H9 (cell line): Measurements from ENCODE around the gene ADGRD1. TPM values are rescaled to one million over a fixed set of nuclear protein-coding genes. Genes with fewer than 3 reads are reported as not detected.

Experiments
- DNase-seq: peaks from one replicate; pipeline ENCODE4 v3.0.0-alpha.2; 2017
- H2AFZ ChIP-seq: one replicate; pipeline ENCODE4 v1.6.1; 2013; ENCODE audit warnings: mild to moderate bottlenecking, low read length, control low read depth, moderate library complexity
- H2AK5ac ChIP-seq: 2 replicates; pipeline ENCODE4 v1.6.1; 2013; ENCODE audit warnings: low read length, control low read depth, mixed read lengths; ENCODE audit not compliant: insufficient read length
- H2BK120ac ChIP-seq: one replicate; pipeline ENCODE4 v1.6.1; 2013; ENCODE audit warnings: low read depth, mild to moderate bottlenecking, low read length, control low read depth, inconsistent platforms; ENCODE audit not compliant: poor library complexity, severe bottlenecking
- H2BK12ac ChIP-seq: 2 replicates; pipeline ENCODE4 v1.6.1; 2013; ENCODE audit warnings: low read length, control low read depth, mixed read lengths, low read depth; ENCODE audit not compliant: insufficient read length
- H2BK15ac ChIP-seq: 2 replicates; pipeline ENCODE4 v1.6.1; 2013; ENCODE audit warnings: low read depth, low read length, control low read depth
- H2BK20ac ChIP-seq: one replicate; pipeline ENCODE4 v1.6.1; 2013; ENCODE audit warnings: low read depth, mild to moderate bottlenecking, low read length, control low read depth, inconsistent platforms; ENCODE audit not compliant: poor library complexity, severe bottlenecking
- H2BK5ac ChIP-seq: 2 replicates; pipeline ENCODE4 v1.6.1; 2013; ENCODE audit warnings: low read length, control low read depth, mixed read lengths; ENCODE audit not compliant: insufficient read length
- H3K14ac ChIP-seq: 2 replicates; pipeline ENCODE4 v1.6.1; 2013; ENCODE audit warnings: low read length, control low read depth; ENCODE audit not compliant: insufficient read depth
- H3K18ac ChIP-seq: 2 replicates; pipeline ENCODE4 v1.6.1; 2013; ENCODE audit warnings: low read depth, mild to moderate bottlenecking, mixed read lengths, low read length, control low read depth; ENCODE audit not compliant: insufficient read length
- H3K23ac ChIP-seq: 2 replicates; pipeline ENCODE4 v1.6.1; 2013; ENCODE audit warnings: low read length, control low read depth, mixed read lengths, low read depth; ENCODE audit not compliant: insufficient read length
- H3K23me2 ChIP-seq: 2 replicates; pipeline ENCODE4 v1.6.1; 2013; ENCODE audit warnings: low read depth, mild to moderate bottlenecking, mixed read lengths, low read length, control low read depth; ENCODE audit not compliant: insufficient read length, poor library complexity, severe bottlenecking
- H3K27ac ChIP-seq: 2 replicates; pipeline ENCODE4 v1.5.1; 2013; ENCODE audit warnings: low read length, control low read depth, mixed read lengths, low read depth; ENCODE audit not compliant: insufficient read length
- H3K27me3 ChIP-seq: 2 replicates; pipeline ENCODE4 v1.6.1; 2013; ENCODE audit warnings: low read length, control low read depth, inconsistent platforms; ENCODE audit not compliant: insufficient read depth
- H3K4ac ChIP-seq: 2 replicates; pipeline ENCODE4 v1.6.1; 2013; ENCODE audit warnings: low read depth, mild to moderate bottlenecking, control low read depth, inconsistent platforms, low read length, moderate library complexity
- H3K4me1 ChIP-seq: 2 replicates; pipeline ENCODE4 v1.6.1; 2013; ENCODE audit warnings: low read length, control low read depth, inconsistent platforms; ENCODE audit not compliant: insufficient read depth
- H3K4me2 ChIP-seq: 2 replicates; pipeline ENCODE4 v1.6.1; 2013; ENCODE audit warnings: low read length, control low read depth, mixed read lengths; ENCODE audit not compliant: insufficient read length, insufficient read depth
- H3K56ac ChIP-seq: 2 replicates; pipeline ENCODE4 v1.6.1; 2013; ENCODE audit warnings: low read depth, mild to moderate bottlenecking, mixed read lengths, low read length, control low read depth; ENCODE audit not compliant: insufficient read length
- H3K79me1 ChIP-seq: 2 replicates; pipeline ENCODE4 v1.6.1; 2013; ENCODE audit warnings: low read depth, mild to moderate bottlenecking, moderate library complexity, low read length, control low read depth, inconsistent platforms; ENCODE audit not compliant: insufficient read depth, poor library complexity, severe bottlenecking
- H3K79me2 ChIP-seq: 2 replicates; pipeline ENCODE4 v1.6.1; 2013; ENCODE audit warnings: low read length, control low read depth, inconsistent platforms; ENCODE audit not compliant: insufficient read depth
- H3K9ac ChIP-seq: 2 replicates; pipeline ENCODE4 v1.6.1; 2013; ENCODE audit warnings: low read length, control low read depth, mixed read lengths; ENCODE audit not compliant: insufficient read length; ENCODE audit errors: extremely low read depth
- H3K9me3 ChIP-seq: one replicate; pipeline ENCODE4 v1.6.1; 2013; ENCODE audit warnings: low read depth, low read length, inconsistent platforms; ENCODE audit not compliant: control insufficient read depth
- H3T11ph ChIP-seq: one replicate; pipeline ENCODE4 v1.6.1; 2013; ENCODE audit warnings: mild to moderate bottlenecking, low read length, control low read depth, inconsistent platforms
- H4K20me1 ChIP-seq: one replicate; pipeline ENCODE4 v1.6.1; 2013; ENCODE audit not compliant: control insufficient read depth, insufficient read length, insufficient read depth
- H4K5ac ChIP-seq: 2 replicates; pipeline ENCODE4 v1.6.1; 2013; ENCODE audit warnings: low read depth, mild to moderate bottlenecking, mixed read lengths, low read length, control low read depth; ENCODE audit not compliant: insufficient read length
- H4K8ac ChIP-seq: replicated peaks from 2 replicates; pipeline ENCODE4 v1.6.1; 2013; ENCODE audit warnings: low read length, control low read depth, mixed read lengths, low read depth; ENCODE audit not compliant: insufficient read length
- H4K91ac ChIP-seq: 2 replicates; pipeline ENCODE4 v1.6.1; 2013; ENCODE audit warnings: low read depth, mild to moderate bottlenecking, moderate library complexity, mixed read lengths, low read length, control low read depth; ENCODE audit not compliant: insufficient read length
- H3K27ac Mint-ChIP-seq, 3 experiments: 2 replicates in 2 of 3; 3 replicates in 1 of 3; pipeline ENCODE4 v1.8.0; 2020 to 2021; ENCODE audit warnings: mixed read lengths in 3 of 3, mild to moderate bottlenecking in 1 of 3, moderate library complexity in 1 of 3
- H3K27me3 Mint-ChIP-seq: 2 replicates; pipeline ENCODE4 v1.8.0; 2021; ENCODE audit warnings: low read depth, mild to moderate bottlenecking, moderate library complexity, mixed read lengths
- H3K36me3 Mint-ChIP-seq, 3 experiments: 2 replicates in 2 of 3; 3 replicates in 1 of 3; pipeline ENCODE4 v1.8.0; 2020 to 2021; ENCODE audit warnings: low read depth in 3 of 3, mixed read lengths in 3 of 3; ENCODE audit not compliant: insufficient read depth in 1 of 3
- H3K4me1 Mint-ChIP-seq, 2 experiments: 2 replicates each; pipeline ENCODE4 v1.8.0; 2020; ENCODE audit warnings: mixed read lengths in 2 of 2
- H3K4me3 Mint-ChIP-seq, 2 experiments: 2 replicates in 1 of 2; 3 replicates in 1 of 2; pipeline ENCODE4 v1.8.0; 2020 to 2021; ENCODE audit warnings: mild to moderate bottlenecking in 2 of 2, mixed read lengths in 2 of 2, moderate library complexity in 1 of 2
- H3K9me3 Mint-ChIP-seq, 2 experiments: 2 replicates in 1 of 2; 3 replicates in 1 of 2; pipeline ENCODE4 v1.8.0; 2020; ENCODE audit warnings: mild to moderate bottlenecking in 2 of 2, mixed read lengths in 2 of 2, moderate library complexity in 1 of 2
- WGBS: extraction: QIAGEN DNeasy Blood & Tissue Kit; methylation state at CpG from one replicate; pipeline ENCODE4 v1.1.7; 2013; ENCODE audit warnings: missing lambda C conversion rate, low lambda C conversion rate, mixed read lengths; ENCODE audit not compliant: insufficient read length; ENCODE audit errors: extremely low coverage; 5-methylcytosine and 5-hydroxymethylcytosine counted together
- total RNA-seq: library from RNA; stranded (reverse); gene quantifications from 2 replicates; pipeline ENCODE4 v1.2.1, GENCODE V29; 2021
- TF ChIP-seq, protein P1 (sequence below): fragments of 200-600 bp; sonication (generic); conservative IDR thresholded peaks from 3 replicates; pipeline ENCODE4 v1.8.0; 2021; ENCODE audit warnings: antibody characterized with exemption, mild to moderate bottlenecking

The ADGRD1 gene
- total RNA-seq, 1 experiment from 2014 or later = 0.52 TPM

DNA sequence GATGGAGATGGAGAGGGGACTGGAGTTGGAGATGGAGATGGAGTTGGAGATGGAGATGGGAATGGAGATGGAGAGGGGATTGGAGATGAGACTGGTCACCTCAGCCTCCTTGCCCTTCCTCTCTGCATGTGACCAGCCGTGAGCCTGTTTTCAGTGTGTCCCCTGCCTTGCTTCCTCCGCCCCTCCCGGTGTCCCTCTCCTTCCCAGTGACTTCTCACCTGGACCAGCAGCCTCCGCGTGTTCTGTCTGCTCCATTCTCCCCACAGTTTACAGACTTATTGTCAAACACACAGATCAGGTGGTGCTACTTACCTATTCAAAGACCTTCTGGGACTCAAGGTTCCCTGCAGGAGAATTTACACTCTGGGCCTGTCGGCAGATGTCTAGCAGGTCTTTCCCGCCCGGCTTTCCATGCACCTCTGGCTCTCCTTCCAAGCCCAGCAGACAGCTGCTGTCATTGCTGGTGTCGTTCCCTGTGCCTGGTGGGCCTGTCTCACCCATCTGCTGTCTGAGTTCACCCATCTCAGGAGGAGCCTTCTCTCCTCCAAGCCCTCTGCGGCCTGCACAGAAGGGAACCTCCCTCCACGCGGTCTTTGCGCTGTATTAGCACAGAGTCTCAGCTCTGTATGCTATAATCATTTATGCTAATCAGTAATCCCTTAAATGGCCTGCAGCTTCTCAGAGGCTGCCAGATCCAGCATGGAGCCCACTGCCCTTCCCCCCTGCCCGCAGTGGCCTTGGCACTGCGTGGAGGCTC lies 62.1 kb downstream of the ADGRD1 start:
- Histone ChIP-seq H3K4ac (no peak overlapping the region), H2BK20ac (no peak overlapping the region), H3K27me3 (no peaks in the 10 kb centered on the region; the same call in 1 of the 2 replicates), H2BK12ac (no peak overlapping the region), H3K4me2 (no peak overlapping the region), H3K23me2 (no peaks in the 10 kb centered on the region), H3K9me3 (no peaks in the 10 kb centered on the region), H2AK5ac (no peak overlapping the region), H4K91ac (no peak overlapping the region), H3K79me1 (no peaks in the 10 kb centered on the region), H3K14ac (no peak overlapping the region), H3T11ph (no peak overlapping the region), H3K56ac (no peak overlapping the region), H3K9ac (no peak overlapping the region), H2BK5ac (no peak overlapping the region), H3K4me1 (no peaks in the 10 kb centered on the region), H3K79me2 (no peaks in the 10 kb centered on the region), H4K5ac (no peak overlapping the region), H3K27ac (no peak overlapping the region), H2AFZ (no peak overlapping the region), H2BK15ac (no peak overlapping the region), H3K23ac (no peak overlapping the region), H4K20me1 (no peaks in the 10 kb centered on the region), H3K18ac (no peak overlapping the region), H2BK120ac (no peak overlapping the region), H4K8ac (no peak overlapping the region)
- Mint-ChIP-seq H3K27me3 (peaks cover 23% of the 10 kb centered on the region), H3K36me3 (no peaks in the 10 kb centered on the region), H3K9me3 (peaks cover 0 to 2% of the 10 kb centered on the region in 2 experiments; a peak in 1 of 5 replicates), H3K4me3 (no peak overlapping the region), H3K4me1 (peaks cover 2 to 4% of the 10 kb centered on the region in 2 experiments; a peak in 2 of 4 replicates), H3K27ac (no peak overlapping the region; a peak in 1 of 7 replicates)
- no peak for DNase-seq
- WGBS = no CpG with 5 or more reads among the region's 15 CpGs
- TF ChIP-seq, protein P1, sequence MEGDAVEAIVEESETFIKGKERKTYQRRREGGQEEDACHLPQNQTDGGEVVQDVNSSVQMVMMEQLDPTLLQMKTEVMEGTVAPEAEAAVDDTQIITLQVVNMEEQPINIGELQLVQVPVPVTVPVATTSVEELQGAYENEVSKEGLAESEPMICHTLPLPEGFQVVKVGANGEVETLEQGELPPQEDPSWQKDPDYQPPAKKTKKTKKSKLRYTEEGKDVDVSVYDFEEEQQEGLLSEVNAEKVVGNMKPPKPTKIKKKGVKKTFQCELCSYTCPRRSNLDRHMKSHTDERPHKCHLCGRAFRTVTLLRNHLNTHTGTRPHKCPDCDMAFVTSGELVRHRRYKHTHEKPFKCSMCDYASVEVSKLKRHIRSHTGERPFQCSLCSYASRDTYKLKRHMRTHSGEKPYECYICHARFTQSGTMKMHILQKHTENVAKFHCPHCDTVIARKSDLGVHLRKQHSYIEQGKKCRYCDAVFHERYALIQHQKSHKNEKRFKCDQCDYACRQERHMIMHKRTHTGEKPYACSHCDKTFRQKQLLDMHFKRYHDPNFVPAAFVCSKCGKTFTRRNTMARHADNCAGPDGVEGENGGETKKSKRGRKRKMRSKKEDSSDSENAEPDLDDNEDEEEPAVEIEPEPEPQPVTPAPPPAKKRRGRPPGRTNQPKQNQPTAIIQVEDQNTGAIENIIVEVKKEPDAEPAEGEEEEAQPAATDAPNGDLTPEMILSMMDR = no peak
